Measurements from ENCODE around the gene C6orf89. TPM values are rescaled to one million over a fixed set of nuclear protein-coding genes. Genes with fewer than 3 reads are reported as not detected.
A peak's percentile ranks its signal among the peaks of the same experiment; 100 is the strongest.

C6orf89 gene, protein sequence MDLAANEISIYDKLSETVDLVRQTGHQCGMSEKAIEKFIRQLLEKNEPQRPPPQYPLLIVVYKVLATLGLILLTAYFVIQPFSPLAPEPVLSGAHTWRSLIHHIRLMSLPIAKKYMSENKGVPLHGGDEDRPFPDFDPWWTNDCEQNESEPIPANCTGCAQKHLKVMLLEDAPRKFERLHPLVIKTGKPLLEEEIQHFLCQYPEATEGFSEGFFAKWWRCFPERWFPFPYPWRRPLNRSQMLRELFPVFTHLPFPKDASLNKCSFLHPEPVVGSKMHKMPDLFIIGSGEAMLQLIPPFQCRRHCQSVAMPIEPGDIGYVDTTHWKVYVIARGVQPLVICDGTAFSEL
- 10 to 100 TPM; 24.7 to 29.8 TPM for total RNA-seq

DNA sequence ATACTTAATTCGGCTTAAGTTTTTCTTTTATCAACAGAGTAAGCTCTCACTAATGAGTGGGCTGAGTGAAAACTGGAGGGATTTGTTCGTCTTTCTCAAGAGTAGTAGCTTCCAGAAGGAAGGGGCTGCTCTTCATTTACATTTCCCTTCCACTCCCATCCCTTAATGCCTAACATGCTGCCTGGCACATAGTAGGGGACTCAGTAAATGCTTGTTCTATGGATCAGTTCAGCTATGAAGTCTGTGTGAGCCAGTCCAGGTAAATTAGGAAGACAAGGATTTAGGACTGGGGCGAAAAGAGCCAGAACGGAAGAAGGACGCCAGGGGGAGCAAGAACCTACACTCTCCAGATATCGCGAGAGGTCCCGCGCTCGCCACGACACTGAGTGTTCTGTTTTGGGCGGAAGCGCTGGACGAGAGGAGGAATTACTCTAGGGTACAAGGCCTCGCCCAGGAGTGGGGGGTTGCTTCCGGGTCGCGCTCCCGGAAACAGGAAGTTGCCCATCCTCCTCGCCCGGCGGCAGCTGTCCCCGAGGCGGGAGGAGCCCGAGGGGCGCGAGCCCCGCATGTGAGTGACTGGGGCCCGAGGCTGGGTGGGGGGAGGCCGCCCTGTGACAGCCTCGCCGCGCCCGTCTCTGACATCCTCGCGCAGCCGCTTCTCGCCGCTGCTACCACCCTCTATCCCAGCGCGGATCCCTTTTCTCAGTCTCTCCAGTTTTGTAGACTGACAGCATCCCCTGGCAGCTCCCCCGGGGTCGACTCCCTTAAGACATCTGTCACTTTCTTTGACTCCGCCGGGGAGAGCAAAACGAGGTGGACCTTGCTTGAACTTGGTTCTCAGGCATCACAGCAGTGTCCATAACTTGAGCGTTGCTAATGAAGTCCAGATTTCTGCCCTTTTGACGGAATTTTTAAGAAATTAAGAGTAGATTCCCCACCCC lies at the start of gene C6orf89:
Gene C6orf89, plus strand, starts transcription at position 492 of the 941 bp plus-strand sequence. CDS start 13,493 bp downstream, outside the sequence.
- Mint-ChIP-seq H3K27ac (peak within 1 kb of the TSS; percentile 96), H3K9me3 (no peaks in the 10 kb centered on the region), H3K4me1 (ENCODE audit: low read depth) (peaks cover 35% of the 10 kb centered on the region), H3K36me3 (ENCODE audit: low read depth) (peaks cover 3% of the 10 kb centered on the region), H3K27me3 (no peaks in the 10 kb centered on the region), H3K4me3 (peak within 1 kb of the TSS; percentile 94)
- peak; percentile 99 for ATAC-seq
- ChIA-PET POLR2A (interaction anchor here (0.7 to 2.6 kb wide), 12 partner anchors 9 to 372 kb away, joined by 3 to 25 read pairs (median 4); partner anchors contain the start of genes MTCH1, PPIL1, TBC1D22B and TMEM217), CTCF (interaction anchor here (0.6 to 8.9 kb wide), 42 partner anchors 9 to 440 kb away, joined by 3 to 108 read pairs (median 4); partner anchors contain the start of genes MTCH1, PI16 and PPIL1)
- intact Hi-C loops (cut with micrococcal nuclease) = loop anchor here (2.0 to 10.0 kb wide), 4 partner anchors 27 to 319 kb away; partner anchors contain the start of gene MTCH1
- TF ChIP-seq, protein P1, sequence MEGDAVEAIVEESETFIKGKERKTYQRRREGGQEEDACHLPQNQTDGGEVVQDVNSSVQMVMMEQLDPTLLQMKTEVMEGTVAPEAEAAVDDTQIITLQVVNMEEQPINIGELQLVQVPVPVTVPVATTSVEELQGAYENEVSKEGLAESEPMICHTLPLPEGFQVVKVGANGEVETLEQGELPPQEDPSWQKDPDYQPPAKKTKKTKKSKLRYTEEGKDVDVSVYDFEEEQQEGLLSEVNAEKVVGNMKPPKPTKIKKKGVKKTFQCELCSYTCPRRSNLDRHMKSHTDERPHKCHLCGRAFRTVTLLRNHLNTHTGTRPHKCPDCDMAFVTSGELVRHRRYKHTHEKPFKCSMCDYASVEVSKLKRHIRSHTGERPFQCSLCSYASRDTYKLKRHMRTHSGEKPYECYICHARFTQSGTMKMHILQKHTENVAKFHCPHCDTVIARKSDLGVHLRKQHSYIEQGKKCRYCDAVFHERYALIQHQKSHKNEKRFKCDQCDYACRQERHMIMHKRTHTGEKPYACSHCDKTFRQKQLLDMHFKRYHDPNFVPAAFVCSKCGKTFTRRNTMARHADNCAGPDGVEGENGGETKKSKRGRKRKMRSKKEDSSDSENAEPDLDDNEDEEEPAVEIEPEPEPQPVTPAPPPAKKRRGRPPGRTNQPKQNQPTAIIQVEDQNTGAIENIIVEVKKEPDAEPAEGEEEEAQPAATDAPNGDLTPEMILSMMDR (IDR thresholded peaks at IDR 0.05) = peak; percentile 79
- peak; percentile 99 for DNase-seq

DNA sequence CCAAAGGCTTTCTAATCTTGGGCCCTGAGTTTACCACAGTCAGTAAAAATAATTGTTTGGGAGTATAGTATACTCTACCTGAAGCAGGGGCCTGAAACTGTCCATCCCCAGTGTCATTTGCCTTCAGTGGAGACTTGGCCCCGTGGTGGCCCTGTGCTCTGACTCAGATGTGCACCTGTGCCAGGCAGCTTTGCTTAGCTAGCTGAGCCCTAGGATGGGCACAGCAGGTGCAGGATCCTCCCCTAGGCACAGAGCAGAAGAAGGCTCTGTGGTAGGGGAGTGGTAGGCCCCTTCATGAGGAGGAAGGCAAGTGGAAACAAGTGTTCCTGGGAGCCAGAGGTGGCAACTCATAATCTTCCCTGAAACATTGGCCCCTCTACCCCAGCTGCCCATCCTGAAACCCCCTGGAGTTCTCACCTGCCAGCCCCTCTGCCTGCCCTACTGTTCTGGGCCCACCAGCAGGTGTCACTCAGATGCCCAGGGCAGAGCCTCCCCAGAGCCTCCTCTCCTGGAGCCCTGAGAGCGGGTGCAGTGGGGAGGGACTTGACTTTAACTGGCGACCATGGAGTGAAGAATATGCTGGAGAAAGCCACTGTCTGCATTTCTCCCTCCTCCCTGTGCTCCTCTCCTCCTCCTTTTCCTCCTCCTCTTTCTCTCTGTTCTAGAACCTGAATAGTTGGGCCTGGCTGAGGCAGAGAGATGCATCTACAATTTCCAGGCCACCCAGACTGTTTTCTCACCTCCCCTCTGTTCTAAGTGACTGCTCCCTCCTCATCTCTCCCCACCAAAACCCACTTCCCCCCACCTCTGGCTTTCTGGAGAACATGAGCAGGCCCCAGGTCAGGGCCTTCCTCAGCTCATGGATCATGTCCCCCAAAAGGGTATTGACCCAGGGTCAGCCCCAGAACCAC lies 49.4 kb upstream of the C6orf89 start:
- DNase-seq (no peak), ATAC-seq (no peak)
- TF ChIP-seq, protein P1 (IDR thresholded peaks at IDR 0.05) = no peak
- Mint-ChIP-seq H3K36me3 (ENCODE audit: low read depth) (no peaks in the 10 kb centered on the region), H3K9me3 (no peaks in the 10 kb centered on the region), H3K4me1 (ENCODE audit: low read depth) (peaks cover 9% of the 10 kb centered on the region), H3K27ac (no peak overlapping the region), H3K27me3 (peaks cover 29% of the 10 kb centered on the region), H3K4me3 (no peak overlapping the region)
- POLR2A ChIA-PET = interaction anchor here (1.4 to 3.4 kb wide), 2 partner anchors 14 to 229 kb away, joined by 4 to 13 read pairs; no protein-coding TSS in a partner anchor
- intact Hi-C loops (cut with micrococcal nuclease) = no loop called here
- CTCF ChIA-PET = interaction anchor here (0.8 to 3.6 kb wide), 6 partner anchors 11 to 211 kb away, joined by 3 to 20 read pairs (median 4); partner anchors contain the start of gene MTCH1

DNA sequence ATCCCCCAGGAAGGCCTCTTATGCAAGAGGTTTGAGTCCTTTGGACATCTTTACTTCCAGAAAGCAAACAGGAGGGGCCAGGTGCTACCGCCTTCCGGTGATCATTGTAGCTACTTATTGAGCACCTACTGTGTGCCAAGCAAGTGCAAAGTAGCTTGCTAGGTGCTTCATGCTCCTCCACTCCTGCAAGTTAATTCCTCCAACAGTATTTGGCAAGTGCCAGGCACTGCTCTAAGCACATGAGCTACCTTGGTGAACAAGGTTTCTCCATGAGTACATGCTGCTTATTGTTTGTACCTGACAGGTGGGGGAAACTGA lies 48.8 kb upstream of the C6orf89 start:
- H3K4me1 Mint-ChIP-seq (ENCODE audit: low read depth) = peaks cover 9% of the 10 kb centered on the region
- no peak overlapping the region for H3K4me3 Mint-ChIP-seq
- H3K9me3 Mint-ChIP-seq = no peaks in the 10 kb centered on the region
- CTCF ChIA-PET = interaction anchor here (1.1 to 3.6 kb wide), 4 partner anchors 12 to 149 kb away, joined by 3 to 20 read pairs (median 4); partner anchors contain the start of gene MTCH1
- intact Hi-C loops (cut with micrococcal nuclease) = no loop called here
- TF ChIP-seq, protein P1 (IDR thresholded peaks at IDR 0.05) = no peak
- H3K27ac Mint-ChIP-seq = no peak overlapping the region
- peaks cover 29% of the 10 kb centered on the region for H3K27me3 Mint-ChIP-seq
- ATAC-seq = no peak
- no peaks in the 10 kb centered on the region for H3K36me3 Mint-ChIP-seq (ENCODE audit: low read depth)
- DNase-seq = no peak
- POLR2A ChIA-PET = interaction anchor here (1.4 to 3.4 kb wide), 2 partner anchors 13 to 230 kb away, joined by 4 to 13 read pairs; no protein-coding TSS in a partner anchor

DNA sequence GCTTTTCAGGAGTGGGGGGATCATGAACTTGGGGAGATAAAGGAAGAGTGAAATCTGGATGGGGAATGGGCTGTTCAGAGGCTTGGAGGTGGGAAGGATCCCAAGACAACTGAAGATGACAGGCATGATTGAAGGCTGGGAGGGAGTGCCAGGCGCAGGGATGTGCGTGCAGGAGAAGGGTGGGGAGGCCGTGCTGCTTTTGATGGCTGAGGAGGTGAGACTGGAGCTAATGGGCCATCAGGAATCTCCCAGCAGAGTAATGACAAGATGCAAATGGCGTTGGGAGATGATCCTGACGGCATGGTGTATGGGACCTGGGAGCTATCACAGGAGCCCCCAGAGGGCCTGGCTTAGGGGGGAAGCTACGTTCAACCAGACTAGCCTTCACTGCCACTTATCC lies 48.1 kb upstream of the C6orf89 start:
- POLR2A ChIA-PET = interaction anchor here (1.4 to 3.4 kb wide), 2 partner anchors 13 to 231 kb away, joined by 4 to 13 read pairs; no protein-coding TSS in a partner anchor

More for the DNA sequence above, 48.1 kb upstream of the C6orf89 start:
- ATAC-seq (no peak), DNase-seq (no peak)
- intact Hi-C loops (cut with micrococcal nuclease) = no loop called here
- Mint-ChIP-seq H3K36me3 (ENCODE audit: low read depth) (no peaks in the 10 kb centered on the region), H3K4me1 (ENCODE audit: low read depth) (peaks cover 9% of the 10 kb centered on the region), H3K4me3 (no peak overlapping the region), H3K9me3 (no peaks in the 10 kb centered on the region), H3K27me3 (peaks cover 29% of the 10 kb centered on the region), H3K27ac (no peak overlapping the region)
- CTCF ChIA-PET = interaction anchor here (1.4 to 3.6 kb wide), 2 partner anchors 15 to 149 kb away, joined by 3 to 20 read pairs; partner anchors contain the start of gene MTCH1
- TF ChIP-seq, protein P1 (IDR thresholded peaks at IDR 0.05) = no peak

All from activated CD8-positive, alpha-beta T cell treated with anti-CD3 and anti-CD28 coated beads for 36 hours (primary cell).